Vagina (tissue), 2 donors: Measurements from ENCODE around the gene IL7R.

ENCODE experiments used
- POLR2A ChIP-seq, 2 donors: fragments of 450-650 bp; IDR thresholded peaks; one replicate each; pipeline ENCODE4 v1.6.1; 2017; ENCODE audit warnings: antibody characterized with exemption in 2 of 2, mild to moderate bottlenecking in 2 of 2, moderate library complexity in 2 of 2
- POLR2AphosphoS5 ChIP-seq, 2 donors: sonication (generic); formaldehyde crosslinking; IDR thresholded peaks; one replicate each; pipeline ENCODE4 v1.9.0; 2017; ENCODE audit warnings: antibody characterized with exemption in 2 of 2, mild to moderate bottlenecking in 2 of 2, low read depth in 1 of 2; ENCODE audit not compliant: insufficient read depth in 1 of 2
- TF ChIP-seq, protein P1 (sequence below), 3 experiments: fragments of 450-650 bp in 2 of 3; fragments of 200-600 bp in 1 of 3; sonication (generic) in 1 of 3; IDR thresholded peaks; one replicate each; pipeline ENCODE4 v1.5.1; 2017 to 2019; ENCODE audit warnings: antibody characterized with exemption in 3 of 3, mild to moderate bottlenecking in 2 of 3, moderate library complexity in 2 of 3

GRCh38 chr5:35900972-35901695 is 44.4 kb downstream of the IL7R start:
- TF ChIP-seq, protein P1, sequence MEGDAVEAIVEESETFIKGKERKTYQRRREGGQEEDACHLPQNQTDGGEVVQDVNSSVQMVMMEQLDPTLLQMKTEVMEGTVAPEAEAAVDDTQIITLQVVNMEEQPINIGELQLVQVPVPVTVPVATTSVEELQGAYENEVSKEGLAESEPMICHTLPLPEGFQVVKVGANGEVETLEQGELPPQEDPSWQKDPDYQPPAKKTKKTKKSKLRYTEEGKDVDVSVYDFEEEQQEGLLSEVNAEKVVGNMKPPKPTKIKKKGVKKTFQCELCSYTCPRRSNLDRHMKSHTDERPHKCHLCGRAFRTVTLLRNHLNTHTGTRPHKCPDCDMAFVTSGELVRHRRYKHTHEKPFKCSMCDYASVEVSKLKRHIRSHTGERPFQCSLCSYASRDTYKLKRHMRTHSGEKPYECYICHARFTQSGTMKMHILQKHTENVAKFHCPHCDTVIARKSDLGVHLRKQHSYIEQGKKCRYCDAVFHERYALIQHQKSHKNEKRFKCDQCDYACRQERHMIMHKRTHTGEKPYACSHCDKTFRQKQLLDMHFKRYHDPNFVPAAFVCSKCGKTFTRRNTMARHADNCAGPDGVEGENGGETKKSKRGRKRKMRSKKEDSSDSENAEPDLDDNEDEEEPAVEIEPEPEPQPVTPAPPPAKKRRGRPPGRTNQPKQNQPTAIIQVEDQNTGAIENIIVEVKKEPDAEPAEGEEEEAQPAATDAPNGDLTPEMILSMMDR (IDR thresholded peaks at IDR 0.05), result no peak
- TF ChIP-seq POLR2AphosphoS5 (IDR thresholded peaks at IDR 0.05; ENCODE audit: insufficient read depth in 1 of 2, low read depth in 1 of 2), result no peak
- TF ChIP-seq POLR2A (IDR thresholded peaks at IDR 0.05), result no peak
